GM18520 (cell line): ENCODE measurements around the gene SHISA5.
"Not testable (repeated sequence)": the region's sequence is repeated elsewhere in the genome, so short reads cannot be mapped to it uniquely, and the experiment has no call there.

Experiments
- ATAC-seq: cut with Tn5 transposase; IDR thresholded peaks from one replicate; pipeline ENCODE4 v1.9.1; 2021; ENCODE audit not compliant: unreplicated experiment

SHISA5 gene

DNA sequence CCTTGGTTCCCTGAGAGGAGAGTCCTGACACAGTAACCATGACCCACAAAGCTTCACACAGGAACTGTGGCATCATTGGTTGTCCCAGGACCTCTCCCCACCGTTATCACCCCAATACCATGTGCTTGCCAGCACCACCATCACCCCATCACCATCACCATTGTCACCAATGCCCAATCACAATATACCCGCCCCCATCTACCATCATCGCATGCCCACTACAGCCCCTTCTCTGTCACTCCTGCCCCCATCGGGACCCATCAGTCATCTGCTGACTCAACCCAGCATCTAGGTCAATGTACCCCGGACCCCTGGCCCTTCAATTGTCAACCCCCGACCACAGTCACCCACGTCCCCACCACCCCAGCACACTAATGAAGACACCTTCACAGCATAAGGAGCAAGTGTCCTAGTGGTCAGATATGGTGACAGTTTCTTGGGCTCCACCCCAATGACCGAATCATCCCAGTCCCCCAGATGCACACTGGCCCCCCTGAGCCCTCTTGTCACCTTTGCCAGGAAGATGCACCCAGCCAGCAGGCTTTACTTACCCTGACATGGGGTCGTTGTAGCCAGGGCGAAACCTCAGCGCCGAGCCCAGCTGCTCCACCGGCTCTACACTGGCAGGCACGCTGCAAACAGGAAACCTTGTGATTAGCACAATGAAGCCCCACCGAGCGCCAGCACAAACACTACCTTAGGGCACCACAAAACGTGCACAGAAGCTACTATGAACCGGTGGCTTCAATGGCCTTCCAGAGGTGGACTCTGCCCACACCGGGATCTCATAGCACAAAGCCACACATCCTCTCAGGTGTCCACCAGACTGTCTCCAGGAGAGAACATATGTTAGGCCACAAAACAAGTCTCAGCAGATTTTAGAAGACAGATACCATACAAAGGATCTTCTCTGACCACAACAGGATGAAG lies 25.1 kb downstream of the SHISA5 start:
- no peak for ATAC-seq

DNA sequence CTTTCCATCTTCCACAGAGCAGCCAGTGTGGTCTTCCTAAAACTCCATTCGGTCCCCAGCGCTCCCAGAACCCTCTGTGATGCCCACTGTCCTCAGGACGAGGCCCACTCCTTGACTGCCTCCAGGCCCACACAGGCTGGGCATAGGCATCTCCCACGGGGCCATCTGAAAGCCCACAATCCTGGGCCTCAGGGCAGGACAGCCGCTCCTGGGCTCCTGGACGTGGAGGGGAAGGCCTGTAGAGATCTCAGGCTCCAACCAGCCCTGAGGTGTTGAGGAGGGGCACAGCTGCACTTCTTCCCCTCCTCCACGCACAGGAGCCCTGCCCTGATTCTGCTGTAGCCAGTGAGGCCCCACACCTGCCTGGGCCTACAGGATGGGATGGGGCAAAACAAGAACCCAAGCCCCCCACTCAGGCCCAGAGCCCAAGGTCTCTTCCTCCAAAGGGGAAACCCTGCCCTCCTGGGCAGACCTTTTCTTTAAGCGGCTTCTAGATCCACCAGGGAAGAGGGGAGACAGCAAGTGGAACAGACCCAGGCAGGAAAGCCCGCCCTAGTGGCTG lies 25.9 kb downstream of the SHISA5 start:
- no peak for ATAC-seq

DNA sequence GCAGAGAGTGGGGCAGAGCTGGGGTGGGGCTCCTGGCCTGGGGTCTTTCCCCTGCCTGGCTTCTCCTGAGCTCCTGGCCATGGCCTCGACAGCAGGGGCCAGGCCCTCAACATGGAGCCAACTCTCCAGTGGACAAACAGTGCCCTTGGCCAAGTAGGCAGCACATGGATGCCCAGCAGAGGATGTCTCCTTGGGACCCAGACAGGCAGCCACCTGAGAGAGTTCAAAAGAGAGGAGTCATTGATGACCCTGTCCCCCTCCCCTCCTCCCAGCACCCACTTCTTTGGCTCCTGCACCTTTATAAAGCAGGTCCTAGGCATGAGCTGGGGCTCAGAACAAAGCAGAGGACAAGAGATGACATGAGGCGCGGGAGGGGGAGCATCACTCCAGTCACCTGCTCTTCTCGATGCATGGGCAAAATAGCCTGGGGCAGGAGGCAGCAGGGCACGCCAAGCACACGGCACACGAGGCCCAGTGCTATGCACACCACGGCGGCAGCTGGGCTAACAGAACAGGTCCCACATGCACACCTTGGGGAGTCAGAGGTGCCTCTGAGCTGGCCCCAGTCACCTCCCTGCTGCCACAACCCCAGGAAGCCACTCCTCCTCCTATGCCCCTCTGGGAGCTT lies 27.4 kb downstream of the SHISA5 start:
- no peak for ATAC-seq

DNA sequence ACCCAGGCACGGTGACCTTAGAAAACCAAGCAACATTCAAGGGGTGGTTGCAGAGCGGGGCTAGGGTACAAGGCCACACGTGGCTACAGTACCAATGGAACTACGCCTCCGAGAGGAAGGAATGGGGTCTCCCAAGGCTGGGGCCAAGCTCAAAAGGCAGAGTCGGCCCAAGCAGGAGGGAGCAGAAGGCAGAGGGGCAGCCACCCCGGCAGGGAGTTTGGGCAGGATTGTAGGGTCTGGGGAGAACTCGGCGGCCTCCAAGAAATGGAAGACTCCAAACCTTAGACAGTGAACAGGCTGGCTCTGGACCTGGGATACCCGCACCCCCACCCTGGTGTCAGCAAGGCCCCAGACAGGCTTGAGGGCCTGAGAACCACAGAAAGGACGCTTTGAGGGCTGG lies 28.8 kb downstream of the SHISA5 start:
- no peak for ATAC-seq

DNA sequence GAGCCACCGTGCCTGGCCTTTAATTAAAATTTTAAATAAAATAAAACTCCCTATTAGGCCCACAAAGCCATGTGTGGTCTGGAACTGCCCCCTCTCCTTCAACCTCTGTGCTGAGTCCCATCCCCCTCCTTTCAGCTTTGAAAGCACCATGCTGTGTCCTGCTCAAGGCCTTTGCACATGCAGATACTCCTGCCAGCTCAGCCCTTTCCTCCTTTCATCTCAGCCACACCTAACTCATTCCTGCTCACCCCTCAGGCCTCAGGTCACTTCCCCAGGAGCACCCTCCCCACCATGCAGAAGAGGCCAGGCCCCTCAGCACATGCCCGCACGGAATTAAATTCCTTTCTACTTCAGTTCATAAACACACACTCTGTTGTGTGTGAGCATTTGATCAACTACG lies 29.4 kb downstream of the SHISA5 start:
- ATAC-seq: no peak

DNA sequence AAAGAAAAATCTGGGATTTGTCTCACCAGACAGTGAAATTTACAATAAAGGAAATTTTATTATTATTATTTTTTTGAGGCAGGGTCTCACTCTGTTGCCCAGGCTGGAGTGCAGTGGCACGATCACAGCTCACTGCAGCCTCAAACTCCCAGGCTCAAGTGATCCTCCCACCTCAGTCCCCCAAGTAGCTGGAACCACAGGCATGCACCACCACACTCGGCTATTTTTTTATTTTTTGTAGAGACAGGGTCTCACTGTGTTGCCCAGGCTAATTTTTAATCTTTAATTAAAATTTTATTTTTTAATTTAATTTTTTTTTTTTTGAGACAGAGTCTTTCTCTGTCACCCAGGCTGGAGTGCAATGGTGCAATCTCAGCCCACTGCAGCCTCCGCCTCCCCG lies 29.9 kb downstream of the SHISA5 start:
- not testable (repeated sequence) for ATAC-seq

DNA sequence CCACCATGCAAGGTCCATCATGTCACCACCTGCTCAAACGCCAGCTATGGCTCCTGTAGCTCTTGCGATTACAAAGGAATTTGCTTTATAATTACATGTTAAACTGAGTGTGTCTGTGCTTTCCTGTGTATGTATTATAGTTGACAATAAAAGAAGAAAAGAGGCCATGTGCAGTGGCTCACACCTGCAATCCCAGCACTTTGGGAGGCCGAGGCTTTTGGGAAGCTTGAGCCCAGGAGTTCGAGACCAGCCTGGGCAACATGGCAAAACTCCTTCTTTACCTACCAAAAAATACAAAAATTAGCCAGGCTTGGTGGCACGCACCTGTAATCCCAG lies 30.4 kb downstream of the SHISA5 start:
- ATAC-seq: no peak

DNA sequence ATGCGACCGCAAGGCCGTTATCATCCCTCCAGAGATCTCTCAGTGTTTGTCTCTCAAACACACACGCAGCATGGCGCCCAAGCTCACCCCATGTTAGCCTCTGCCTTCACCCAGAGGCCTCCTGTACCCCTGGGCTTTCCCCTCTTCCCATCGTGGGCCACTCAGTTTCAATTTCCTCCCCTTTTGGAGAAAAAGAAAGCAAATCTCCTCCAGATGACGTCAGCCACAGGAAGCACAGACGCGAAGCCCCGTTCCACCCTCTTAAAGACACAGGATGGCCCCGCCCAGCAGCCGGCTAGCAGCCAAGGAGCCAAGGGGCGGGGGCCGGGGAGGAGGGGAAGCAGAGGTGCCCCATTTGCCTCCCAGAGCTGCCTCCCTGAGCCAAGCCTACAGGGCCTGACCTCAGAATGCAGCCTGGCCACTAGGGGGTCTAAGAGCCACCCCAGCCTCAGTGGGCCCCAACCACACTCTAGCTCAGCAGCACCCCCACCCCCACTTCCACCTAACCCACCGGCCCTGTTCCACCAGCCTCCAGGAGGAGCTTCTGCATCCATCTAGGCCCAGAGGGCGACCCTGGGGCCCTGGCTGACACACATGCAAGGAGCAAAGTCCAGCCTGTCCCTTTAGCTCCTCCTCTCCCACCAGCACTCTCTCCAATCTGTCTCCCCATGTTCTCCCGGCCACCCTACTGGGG lies 30.9 kb downstream of the SHISA5 start:
- peak; percentile 76 for ATAC-seq

DNA sequence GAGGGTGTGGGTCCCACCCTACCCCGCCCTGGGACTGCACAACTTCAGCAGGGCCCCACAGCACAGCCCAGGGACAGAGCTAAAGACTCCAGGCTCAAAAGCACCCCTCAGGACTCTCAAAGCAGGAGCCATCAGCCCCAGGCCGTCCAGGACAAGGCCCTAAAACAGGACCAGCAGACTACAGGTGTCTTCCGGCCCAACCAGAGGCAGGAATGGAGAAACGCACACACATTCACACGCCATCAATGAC lies 31.4 kb downstream of the SHISA5 start:
- ATAC-seq: no peak

DNA sequence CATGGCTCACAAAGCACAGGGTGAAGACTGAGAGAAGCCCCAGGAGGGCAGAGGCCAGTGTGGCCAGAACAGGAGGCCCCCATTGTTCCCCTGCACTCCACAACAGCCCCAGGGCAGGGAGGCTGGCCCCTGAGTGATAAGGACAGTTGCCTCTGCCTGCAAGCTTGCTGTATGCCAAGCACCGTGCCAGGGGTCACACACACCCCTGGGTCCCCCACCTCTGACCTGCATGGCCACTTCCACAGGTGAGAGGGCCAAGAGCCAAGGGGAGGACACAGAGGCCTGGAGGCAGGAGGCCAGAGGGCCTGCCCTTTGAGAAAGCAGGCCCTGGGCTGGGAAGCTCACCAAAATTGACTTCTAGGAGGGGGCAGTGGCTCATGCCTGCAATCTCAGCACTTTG lies 33.7 kb downstream of the SHISA5 start:
- ATAC-seq: no peak

DNA sequence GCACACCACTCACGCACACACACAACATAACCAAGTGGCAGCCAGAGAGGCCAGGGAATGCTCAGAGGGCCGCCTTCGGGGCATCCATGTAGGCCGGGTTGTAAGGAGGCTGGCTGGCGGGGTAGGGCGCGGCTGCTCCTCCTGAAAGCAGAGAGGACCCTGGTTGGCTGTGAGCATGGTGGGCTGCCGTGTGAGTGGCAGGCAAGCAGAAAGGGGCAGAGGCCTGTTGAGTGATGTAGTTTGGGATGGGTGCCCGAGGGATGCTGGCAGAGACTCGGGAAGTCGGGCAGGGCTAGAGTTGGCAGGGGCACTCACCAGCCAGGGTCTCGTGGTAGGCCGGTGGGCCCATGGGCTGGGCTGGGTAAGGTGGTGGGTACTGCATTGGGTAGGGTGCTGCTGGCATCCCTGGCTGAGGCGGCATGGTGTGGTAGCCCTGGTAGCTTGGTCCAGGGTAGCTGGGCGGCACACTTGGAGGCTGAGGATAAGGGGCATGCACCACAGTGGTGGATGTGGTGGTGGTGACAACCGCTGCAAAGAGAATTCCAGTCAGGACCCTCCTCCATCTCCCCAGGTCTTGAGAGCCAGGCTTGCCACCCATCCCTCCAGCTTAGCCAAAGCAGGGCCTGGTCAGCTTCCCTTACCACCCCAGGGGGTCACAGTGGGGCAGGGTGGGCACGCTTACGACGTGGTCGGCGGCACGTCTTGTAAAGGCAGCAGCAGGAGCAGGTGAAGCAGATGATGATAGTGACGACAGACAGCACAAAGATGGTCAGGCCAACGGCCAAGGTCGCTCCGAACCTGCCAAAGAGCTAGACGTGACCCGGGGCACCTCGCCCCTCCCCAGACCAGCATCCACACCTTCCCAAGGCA lies 34.7 kb downstream of the SHISA5 start:
- ATAC-seq: no peak

DNA sequence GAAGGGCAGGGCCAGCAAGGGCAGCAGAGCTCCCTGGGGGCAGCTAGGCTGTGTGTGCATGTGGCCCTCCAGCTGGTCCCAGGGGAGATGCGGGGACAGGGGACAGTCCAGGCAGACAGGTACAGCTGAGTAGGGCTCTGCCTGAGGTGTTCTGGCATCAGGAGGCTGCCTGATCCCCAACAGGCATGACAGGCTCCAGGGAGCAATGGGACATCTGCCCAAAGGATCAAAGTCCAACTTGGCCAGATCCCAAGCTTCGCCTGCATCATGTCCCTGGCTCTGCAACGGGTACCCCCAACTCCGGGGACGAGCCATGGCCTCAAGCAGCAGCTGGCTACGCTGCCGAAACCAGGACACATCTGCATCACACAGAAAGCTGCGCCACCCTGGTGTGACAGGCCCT lies 35.6 kb downstream of the SHISA5 start:
- no peak for ATAC-seq

DNA sequence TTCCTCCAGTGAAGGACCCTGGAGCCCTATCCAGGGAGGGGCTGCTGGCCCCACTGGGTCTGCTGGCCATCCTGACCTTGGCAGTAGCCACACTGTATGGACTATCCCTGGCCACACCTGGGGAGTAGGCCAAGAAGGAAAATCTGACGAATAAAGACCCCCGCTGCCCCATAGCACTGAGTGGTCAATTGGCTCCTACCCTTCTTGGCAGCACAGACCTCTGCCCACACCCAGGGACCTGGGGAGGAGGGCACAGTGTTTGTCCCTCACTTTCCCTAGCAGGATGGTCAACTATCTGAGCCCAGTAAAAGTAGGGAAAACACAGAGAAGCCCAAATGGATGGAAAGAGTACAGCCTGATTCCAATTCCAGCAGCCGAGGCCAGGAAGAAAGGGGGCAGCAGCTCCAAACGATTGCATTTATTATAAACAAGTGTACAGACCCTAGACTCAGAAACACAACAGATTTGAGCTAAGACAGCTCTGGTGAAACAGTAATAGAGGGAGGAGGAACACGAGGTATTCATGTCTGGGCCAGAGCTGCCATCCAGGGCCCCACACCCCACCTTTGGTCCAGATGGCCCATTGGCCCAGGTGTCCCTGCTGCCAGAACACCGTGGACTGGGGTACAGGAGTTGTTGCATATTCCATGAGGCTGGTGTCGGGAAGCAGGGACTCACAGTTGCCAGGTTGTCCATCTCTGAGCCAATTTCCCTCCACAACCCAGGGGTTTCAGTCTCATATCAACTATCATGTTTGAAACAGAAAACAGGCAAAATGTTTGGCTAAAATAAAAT lies 36.3 kb downstream of the SHISA5 start:
- no peak for ATAC-seq

DNA sequence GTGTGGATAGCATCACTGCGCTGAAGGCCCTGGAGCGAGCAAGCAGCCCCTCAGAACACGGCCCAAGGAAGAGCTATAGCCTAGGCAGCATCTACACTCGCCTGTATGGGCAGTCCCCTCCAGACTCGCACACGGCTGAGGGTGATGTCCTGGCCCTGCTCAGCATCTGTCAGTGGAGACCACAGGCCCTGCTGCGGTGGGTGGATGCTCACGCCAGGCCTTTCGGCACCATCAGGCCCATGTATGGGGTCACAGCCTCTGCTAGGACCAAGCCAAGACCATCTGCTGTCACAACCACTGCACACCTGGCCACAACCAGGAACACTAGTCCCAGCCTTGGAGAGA lies 36.9 kb downstream of the SHISA5 start:
- no peak for ATAC-seq

DNA sequence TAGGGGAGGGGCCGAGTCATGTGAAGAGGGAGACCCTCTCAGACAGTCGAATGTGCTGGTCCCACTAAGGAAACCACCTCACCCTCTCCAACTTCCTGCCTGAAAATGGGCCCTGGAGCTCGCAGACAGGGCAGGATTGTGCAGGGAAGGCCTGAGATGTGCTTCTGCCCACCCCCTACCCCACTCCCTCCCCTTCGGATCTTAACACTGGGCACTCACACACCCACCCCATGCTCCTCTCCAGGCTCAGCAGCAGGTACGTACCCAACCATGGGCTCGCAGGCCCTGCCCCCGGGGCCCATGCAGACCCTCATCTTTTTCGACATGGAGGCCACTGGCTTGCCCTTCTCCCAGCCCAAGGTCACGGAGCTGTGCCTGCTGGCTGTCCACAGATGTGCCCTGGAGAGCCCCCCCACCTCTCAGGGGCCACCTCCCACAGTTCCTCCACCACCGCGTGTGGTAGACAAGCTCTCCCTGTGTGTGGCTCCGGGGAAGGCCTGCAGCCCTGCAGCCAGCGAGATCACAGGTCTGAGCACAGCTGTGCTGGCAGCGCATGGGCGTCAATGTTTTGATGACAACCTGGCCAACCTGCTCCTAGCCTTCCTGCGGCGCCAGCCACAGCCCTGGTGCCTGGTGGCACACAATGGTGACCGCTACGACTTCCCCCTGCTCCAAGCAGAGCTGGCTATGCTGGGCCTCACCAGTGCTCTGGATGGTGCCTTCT lies 37.4 kb downstream of the SHISA5 start:
- peak; percentile 13 for ATAC-seq

DNA sequence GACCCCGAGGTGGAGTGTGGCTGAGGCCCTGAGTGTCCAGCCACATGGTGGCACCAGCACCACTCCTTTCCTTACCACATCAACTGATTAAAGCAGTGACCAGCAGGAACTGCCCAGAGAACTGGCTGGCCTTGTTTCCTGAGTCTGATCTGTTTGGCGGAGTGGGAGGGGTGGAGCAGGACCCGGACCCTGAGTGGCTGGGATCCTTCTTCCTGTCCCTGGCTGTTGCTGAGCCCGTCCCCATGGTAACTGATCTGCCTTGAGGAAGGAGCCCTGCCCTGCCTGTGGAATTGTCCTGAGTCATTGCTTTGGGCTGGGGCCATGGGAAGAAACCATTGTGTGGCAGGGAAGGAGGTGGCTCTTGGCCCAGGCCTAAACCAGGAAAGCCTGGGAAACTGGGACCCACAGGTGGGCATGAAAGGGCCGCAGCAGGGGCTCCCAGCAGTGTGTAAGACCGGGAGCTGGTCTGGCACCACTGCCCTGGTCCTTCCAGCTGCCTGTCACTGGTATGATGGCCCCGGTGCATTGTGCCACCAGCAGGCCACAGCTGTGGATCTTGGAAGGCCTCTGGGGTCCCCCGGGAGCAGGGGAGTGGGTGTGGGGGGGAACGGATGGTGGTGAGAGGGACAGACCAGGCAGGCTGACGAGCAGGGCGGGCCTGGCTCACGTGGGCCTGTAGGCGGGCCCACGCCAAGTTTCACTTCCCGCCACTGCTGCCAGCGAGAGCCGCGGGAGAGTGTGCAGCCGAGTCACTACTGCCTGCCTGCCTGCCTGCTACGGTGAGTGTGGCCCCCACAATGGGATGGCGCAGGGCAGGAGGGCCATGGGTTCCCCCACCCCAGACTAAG lies 38.2 kb downstream of the SHISA5 start:
- ATAC-seq: peak; percentile 69

DNA sequence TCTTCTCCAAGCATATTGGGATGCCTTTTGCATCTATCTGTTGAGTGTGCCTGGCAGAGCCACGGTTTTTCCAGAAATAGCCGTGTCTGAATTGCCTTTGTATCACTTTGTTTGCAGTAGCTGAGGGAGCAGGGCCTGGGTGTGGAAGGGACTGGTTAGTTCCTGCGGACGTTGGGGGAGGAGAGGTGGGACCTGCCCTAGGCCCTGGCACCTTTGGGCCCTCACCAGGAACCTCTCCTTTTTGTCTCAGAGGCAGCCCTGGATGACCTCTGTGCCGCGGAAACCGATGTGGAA lies 38.8 kb downstream of the SHISA5 start:
- no peak for ATAC-seq

DNA sequence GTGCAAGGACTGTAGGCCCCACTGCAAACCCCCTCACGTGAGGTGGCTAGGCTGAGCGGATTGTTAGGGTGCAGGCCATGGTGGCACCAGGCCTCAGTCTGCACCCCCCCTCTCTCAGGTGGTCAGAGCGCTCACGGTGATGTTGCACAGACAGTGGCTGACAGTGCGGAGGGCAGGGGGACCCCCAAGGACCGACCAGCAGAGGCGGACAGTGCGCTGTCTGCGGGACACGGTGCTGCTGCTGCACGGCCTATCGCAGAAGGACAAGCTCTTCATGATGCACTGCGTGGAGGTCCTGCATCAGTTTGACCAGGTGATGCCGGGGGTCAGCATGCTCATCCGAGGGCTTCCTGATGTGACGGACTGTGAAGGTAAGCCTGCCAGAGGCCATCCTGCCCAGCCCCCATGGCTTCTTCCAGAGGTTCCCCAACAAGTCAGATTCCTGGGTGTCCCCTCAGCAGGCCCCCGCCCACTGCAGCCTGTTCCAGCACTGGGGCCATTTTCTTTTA lies 39.2 kb downstream of the SHISA5 start:
- no peak for ATAC-seq

DNA sequence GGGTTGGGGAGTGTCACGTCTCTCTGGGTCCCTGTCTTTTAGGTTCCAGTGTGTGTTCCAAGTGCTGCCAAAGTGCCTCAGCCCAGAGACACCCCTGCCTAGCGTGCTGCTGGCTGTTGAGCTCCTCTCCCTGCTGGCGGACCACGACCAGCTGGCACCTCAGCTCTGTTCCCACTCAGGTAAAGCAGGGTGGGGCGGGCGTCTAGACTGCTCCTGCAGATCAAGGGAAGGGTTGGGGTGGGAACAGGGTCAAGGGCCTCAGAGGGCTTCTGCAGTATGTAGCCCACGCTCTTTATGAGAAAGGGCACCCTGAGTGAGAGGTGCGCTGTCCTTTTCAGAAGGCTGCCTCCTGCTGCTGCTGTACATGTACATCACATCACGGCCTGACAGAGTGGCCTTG lies 40.3 kb downstream of the SHISA5 start:
- ATAC-seq: no peak
